HG03196 (cell line): ENCODE results near the gene SLC25A18.
A peak's percentile ranks its signal among the peaks of the same experiment; 100 is the strongest.
"Not testable (repeated sequence)": the region's sequence is repeated elsewhere in the genome, so short reads cannot be mapped to it uniquely, and the experiment has no call there.

Experiments
- ATAC-seq: cut with Tn5 transposase; IDR thresholded peaks from one replicate; pipeline ENCODE4 v1.9.1; 2021; ENCODE audit not compliant: unreplicated experiment

SLC25A18 gene

DNA sequence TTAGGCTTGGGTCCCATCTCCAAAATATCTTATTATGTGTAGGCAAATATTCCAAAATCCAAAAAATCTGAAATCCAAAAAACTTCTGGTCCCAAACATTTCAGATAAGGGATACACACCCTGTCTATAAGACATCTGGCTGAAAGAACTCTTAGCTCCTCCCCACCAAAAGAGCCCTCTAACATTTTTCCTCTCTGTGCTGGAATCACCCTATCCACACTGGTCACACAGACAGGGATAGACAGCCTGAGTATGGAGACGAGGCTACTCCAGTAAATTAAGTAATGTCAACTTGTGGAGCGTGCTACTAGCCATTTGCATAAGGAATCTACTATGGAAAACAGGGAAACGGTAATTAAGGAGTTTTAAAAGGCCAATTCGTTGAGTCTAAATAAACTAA, 40.4 kb downstream of the SLC25A18 start:
- no peak for ATAC-seq

DNA sequence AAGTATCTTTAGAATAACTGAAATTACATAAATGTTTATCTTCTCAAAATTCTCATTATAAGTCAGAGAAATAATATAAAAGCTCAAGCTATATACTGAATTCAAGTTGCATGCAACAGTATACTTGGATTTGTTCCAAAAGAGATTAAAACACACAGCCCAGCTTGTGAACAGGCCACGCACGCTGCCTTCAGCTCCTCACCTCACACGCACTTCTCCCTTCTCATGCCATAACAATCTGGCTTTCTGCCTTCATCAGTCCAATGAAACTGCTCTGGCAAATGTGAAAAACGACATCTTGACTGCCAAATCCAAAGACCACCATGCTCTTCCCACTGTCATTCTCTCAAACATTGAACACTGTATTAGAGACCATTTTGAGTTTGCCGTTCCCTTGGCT, 43.2 kb downstream of the SLC25A18 start:
- ATAC-seq, result no peak

DNA sequence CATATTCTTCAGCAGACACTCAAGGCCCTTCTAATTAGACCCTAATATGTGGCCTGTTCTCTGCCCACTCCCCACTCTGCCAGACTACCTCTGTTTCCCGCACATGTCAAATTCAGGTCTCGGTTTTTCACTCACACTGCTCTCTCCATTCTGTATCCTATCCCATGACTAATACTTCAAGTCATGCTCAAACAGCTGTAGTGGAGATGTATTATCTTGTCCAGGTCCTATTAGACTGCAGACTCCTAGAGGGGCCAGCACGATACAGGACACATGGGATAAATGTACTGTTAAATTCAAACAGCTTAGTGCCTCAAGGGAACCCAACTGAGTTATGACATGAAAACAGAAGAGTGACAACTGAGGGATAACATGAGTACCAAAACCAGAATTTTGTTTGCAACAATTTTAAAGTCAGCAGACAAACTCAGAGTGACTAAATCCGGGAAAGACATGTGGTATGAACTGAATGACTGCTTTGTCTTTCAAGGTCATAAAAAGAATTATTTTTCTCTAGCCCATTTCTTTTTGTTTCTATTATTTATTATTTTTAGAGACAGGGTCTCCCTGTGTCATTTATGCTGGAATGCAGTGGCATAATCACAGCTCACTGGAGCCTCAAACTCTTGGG, 44.7 kb downstream of the SLC25A18 start:
- ATAC-seq, result no peak

DNA sequence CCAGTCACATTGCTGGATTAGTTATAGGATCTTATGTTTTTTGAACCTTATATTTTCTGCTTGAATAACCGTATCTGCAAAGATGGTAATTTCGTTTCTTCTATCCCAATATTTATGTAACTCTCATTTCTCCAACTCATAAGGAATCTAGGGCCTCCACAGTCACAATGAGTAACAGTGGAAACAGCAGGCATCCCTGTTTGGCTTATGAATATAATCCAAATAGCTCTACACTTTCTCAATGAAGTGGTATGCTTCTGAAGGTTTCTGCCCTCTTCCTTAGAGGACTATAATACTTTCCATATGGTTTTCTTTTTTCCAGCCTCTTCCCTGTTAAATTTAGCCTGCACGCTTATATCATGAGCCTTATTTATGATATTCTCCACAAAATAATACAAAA, 48.8 kb downstream of the SLC25A18 start:
- no peak for ATAC-seq

DNA sequence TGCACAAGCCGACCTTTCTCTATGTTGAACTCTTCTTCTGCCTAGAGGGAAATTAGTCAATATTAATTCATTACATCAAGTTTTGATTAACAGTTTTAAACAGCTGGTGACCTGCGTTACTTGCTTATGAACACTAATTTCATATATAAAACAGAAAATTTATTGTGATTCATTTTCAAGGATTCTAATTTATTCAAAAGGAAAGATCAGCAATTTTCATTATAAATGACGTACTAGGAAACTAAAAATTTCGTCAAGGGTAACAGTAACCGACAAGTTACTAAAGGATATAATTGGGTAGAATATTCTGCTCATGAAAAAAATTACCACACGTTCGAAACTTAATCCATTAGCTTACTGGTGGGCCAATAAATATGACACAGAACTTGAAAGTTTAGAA, 50.0 kb downstream of the SLC25A18 start:
- ATAC-seq, result no peak

DNA sequence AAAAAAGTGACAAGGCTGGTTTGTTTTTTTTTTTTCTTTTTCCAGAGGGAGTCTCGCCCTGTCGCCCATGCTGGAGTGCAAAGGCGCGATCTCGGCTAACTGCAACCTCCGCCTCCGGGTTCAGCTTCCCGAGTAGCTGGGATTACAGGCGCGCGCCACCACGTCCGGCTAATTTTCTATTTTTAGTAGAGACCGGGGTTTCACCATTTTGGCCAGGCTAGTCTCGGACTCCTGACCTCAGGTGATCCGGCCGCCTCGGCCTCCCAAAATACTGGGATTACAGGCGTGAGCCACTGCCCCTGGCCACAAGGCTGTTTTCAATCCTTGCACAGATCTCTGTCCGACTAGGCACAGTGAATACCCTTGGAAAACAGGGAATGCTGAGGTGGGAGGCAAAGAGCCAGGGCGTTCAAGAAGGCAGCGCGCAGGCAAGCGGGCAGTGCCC, 64.7 kb downstream of the SLC25A18 start:
- no peak for ATAC-seq

DNA sequence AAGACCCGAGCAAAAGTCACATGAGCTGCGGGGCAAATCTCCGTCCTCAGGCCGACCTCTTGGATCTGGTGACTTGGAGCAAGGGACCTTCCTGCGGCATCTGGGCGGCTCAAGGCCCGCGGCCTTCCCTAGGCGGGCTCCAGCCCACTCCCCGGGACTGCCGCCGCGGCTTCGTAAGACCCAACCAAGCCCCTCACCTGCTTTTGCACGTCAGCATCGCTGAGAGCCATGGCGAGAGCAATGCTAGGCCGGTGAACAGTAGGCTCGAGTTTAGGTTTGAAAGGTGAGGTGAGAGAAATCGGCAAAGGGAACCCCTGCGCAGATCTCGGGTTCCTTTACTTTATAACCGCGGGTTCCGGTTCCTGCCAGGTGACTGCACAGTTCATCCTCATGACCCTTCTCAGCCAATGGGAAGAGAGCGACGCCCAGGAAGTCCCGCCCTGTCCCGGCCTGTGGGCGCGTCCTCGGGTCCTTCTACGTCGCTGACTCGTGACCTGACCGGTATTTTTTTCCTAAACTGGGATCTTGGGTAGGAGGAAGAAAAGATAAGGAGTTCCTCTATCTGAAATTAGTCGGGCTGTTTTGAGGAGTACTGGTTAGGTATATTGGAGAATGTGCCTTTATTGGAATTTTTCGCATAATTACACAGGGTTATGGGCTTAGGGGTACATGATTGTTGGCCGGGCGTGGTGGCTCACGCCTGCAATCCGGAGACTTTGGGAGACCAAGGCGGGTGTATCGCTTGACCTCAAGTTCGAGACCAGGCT, 65.3 kb downstream of the SLC25A18 start, which contains the start of gene ATP6V1E1:
Gene ATP6V1E1, minus strand, starts transcription at position 344 of the 767 bp plus-strand sequence. Its CDS starts 114 bp downstream, at position 230.
- ATAC-seq, result peak; percentile 98

DNA sequence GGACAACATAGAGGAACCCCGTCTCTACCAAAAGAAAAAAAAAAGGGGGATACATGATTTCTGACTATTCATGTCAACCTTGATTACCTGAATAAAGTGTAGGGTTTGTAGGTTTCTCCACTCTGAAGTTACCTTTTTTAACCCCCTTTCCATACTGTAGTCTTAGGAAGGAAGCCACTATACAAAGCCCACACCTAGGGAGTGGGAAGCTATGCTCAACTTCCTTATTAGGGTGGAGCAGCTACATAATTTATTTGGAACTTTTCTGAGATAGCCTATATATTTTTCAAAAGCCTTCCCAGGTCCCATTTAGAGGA, 65.8 kb downstream of the SLC25A18 start:
- no peak for ATAC-seq

DNA sequence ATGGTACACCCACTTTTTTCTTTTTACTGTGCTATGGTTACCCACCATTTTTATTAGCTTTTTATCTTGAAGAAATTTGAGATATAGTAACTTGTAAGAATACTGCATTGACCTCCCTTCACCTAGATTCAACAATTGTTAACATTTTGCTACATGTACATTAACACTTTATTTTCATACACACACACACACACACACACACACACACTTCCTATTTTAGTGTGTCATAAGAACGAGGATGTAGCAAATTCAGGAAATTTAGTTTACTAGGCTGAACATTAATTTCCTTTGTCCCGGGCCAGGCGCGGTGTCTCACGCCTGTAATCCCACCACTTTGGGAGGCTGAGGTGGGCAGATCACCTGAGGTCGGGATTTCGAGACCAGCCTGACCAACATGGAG, 66.3 kb downstream of the SLC25A18 start:
- no peak for ATAC-seq

DNA sequence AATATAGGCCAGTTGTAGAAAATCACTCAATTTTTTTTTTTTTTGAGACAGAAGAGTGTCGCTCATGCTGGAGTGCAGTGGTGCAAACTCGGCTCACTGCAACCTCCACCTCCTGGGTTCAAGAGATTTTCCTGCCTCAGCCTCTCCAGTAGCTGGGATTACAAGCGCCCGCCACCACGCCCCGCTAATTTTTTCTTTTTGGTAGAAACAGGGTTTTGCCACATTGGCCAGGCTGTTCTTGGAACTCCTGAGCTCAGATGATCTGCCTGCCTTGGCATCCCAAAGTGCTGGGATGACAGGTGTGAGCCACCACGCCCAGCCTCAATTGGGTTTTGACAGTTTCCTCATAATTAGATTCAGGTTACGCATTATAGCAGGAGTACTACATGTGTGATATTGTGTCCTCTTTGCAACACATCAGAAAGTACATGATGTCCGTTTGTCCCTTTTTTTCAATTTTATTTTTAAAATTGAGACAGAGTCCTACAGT, 67.8 kb downstream of the SLC25A18 start:
- no peak for ATAC-seq

DNA sequence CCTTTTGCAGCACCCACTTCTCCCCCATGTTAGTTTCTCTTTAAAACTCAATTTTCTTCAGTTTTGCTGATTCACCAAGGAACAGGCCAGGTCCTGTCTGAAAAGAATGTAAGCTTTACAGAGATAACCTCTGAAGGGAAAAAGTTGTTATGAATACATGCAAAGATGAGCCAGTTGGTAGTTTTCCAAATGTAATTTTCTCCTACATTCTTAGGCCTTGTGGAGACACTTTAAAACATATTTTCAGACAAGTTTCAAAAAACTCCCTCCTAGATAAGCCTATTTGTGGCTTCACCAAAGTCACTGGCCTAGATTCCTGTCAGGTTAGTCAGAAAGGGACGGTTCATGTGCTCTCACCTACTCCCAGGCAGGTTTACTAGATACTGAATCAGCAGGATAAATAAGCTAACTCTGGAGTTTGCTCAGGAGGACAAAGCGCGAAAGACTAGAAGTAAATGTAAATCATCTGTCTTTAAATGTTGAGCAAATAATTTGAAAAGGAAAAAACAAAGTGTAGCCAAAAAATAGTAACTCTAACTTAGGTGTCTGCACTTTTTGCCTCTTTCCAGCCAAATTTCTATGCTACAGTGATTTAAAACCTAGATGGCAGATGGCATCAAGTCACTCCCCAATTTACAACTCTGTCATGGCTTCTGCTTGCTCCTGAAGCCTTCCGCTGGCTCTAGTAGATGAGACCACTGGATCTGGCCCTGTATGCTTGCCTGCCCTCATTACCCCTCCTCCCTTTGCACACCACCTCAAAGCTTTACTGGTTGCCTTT, 70.1 kb downstream of the SLC25A18 start:
- no peak for ATAC-seq

DNA sequence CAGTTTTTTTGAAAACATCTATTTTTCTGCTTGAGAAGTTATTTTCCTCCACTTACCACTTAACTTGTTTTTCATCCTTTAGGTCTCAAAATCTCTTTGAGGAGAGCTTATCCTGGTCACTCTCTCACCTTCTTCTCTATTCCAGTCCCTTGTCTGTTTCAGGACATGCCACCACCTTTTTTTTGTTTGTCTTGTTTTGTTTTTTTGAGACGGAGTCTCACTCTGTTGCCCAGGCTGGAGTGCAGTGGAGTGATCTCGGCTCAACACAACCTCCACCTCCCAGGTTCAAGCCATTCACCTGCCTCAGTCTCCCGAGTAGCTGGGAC, 70.7 kb downstream of the SLC25A18 start:
- no peak for ATAC-seq

DNA sequence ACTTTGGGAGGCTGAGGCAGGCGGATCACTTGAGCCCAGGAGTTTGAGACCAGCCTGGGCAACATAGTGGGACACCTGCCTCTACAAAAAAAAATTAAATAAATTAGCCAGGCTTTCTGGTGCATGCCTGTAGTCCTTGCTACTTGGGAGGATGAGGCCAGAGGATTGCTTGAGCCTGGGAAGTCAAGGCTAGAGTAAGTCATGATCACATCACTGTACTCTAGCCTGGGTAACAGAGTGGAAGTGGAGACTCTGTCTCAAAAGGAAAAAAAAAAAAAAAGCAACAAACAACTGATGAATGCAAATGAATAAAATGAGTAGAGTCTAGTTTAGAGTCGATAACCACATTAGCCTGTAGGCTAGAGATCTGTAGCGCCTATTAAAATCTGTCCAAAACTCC, 71.4 kb downstream of the SLC25A18 start:
- ATAC-seq, result no peak

DNA sequence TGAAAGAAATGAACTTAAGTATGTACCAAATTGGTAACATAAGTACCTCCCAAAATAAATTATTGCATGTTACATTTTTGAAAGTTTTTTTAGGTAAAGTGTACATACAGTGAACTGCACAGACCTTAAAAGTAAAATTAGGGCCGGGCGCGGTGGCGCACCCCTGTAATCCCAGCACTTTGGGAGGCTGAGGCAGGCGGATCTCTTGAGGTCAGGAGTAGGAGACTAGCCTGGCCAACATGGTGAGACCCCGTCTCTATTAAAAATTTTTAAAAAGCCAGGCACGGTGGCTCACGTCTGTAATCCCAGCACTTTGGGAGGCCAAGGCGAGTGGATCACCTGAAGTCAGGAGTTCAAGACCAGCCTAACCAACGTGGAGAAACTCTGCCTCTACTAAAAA, 73.6 kb downstream of the SLC25A18 start:
- not testable (repeated sequence) for ATAC-seq

DNA sequence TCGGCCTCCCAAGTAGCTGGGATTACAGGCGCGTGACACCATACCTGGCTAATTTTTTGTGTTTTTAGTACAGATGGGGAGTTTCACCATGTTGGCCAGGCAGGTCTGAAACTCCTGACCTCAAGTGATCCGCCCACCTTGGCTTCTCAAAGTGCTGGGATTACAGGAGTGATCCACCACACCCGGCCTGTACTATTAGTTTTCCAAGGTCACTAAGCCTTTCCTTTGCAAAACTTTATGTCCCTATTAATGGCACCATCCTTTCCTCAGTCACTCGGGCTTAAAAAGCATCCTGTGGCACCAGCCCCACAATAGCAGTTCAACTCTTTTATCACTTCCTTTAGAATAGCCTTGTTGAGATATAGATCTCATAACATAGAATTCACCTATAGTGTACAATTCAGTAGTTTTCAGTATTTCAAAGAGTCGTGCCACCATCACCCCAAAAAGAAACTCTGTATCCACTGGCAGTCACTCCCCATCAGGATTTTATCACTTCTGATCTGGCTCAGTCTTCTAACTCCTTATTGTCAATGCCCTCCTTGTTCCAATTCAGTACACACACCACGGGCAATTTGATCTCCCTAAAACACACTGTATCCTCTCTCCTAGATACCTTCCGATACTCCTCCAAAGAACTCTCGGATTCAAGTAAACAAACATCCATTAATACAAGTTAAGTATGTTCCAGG, 74.3 kb downstream of the SLC25A18 start:
- no peak for ATAC-seq

DNA sequence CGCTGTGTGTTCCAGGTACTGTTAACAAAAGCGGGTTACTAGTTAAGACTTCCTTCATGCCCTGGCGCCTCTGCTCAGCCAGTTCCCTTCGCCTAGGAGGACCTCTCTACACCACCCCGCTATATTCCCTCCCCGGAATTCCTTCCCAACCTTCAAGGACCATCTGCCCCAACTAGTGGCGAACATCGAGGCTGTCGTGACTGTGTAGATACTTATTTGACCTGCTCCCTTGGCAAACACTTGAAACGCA, 74.8 kb downstream of the SLC25A18 start:
- peak; percentile 22 for ATAC-seq

DNA sequence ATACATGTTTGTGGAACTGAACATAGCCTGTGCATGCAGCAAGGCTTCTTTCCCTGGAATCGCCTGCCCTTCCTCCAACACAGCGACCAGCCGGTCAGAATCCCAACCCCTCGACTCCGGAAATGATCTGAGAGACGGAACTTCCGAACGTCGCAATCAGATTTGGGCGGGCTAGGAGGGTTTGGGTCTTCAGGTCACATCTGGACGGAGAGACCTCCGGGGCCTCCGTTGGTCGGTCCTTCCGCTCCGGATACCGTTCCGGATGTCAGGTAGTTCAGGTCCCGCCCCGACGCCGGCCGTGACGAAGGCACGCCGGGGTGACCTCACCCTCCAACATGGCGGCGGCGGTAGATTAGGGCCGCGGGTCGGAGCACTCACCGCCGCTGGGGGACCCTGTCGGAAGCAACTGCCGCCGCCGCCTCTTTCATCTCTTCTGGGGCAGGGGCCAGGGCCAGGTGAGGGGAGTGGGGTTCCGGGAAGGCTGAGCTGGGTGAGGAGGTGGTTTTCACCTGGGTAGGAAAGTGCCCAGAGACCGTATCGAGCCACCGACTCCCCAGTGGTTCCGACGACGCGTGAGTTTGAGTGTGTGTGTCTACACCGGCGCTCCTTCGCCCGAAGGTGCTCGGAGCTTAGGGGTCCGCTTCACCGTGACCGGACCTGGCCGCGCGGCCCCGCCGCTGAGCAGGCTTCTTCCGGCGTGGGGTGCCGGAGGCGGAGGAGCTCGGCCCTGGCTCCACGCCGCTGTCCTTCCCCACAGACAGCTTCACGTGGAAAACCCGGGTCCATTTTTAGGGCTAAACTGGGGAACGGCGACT, 75.3 kb downstream of the SLC25A18 start, which contains the start of gene BCL2L13:
Gene BCL2L13, plus strand, starts transcription at position 326 of the 815 bp plus-strand sequence. CDS start 16,955 bp downstream, outside the sequence.
- peak; percentile 88 for ATAC-seq

DNA sequence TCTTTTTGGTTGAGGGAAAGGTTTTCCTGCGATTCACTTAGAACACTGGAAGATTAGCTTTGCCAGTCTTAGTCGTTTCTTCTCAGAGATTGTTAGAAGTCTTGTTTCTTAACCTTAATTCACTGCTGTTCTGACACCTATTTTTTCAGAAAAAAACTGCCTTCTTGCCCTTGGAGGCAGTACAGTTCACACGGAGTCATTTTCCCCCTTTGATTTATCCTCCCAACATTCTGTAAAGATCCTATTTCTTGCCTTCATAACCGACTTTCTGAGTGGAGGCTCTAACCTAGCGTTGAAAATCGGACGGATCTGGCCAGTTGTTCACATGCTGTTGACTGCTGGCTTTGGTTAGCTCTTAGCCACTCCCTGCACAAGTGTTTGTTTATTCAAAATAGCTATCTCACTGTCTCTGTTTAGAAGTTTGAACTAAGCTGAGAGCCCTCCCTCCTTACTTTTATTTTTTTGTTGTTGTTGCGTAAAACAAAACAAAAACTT, 76.0 kb downstream of the SLC25A18 start:
- ATAC-seq, result peak; percentile 5
